GM08714 (cell line): ENCODE data around the gene STK38.
"Not testable (repeated sequence)": the region's sequence is repeated elsewhere in the genome, so short reads cannot be mapped to it uniquely, and the experiment has no call there.

ENCODE experiments used
- H3K4me3 ChIP-seq: fragments of 200-500 bp; sonication (Bioruptor generic); 2 replicates; pipeline ENCODE4 v1.5.1; 2014; ENCODE audit warnings: mild to moderate bottlenecking, low read length, inconsistent platforms
- ZNF274 ChIP-seq: IDR thresholded peaks from 2 replicates; pipeline ENCODE4 v1.6.1; 2012; ENCODE audit warnings: mild to moderate bottlenecking, low read depth, low read length

Gene STK38

GRCh38 chr6:36493859-36494258 is 53.4 kb downstream of the STK38 start:
- H3K4me3 ChIP-seq: no peak overlapping the region
- TF ChIP-seq ZNF274: no peak

- TF ChIP-seq ZNF274: no peak
- H3K4me3 ChIP-seq: no peak overlapping the region
Observed at GRCh38 chr6:36493319-36493718, 54.0 kb downstream of the STK38 start.

DNA sequence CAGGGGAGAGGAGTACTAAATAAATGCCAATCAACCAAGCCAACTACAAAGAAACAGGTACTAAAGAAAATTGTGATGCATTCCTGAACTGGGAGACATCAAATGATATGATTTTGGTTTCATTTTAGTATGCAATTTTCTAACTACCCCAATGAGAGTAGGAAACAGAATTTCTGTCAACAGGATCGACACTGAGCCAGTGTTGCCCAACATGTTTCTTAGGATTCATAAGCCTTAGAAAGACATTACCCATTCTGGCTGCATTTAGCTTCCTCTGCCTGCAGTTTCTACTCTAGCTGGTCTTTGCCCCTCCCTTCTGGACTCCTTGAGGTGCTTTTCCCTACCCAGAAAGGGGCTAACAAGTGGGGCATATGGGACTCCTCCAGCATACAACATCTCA is 54.7 kb downstream of the STK38 start:
- H3K4me3 ChIP-seq: no peak overlapping the region
- no peak for TF ChIP-seq ZNF274

- TF ChIP-seq ZNF274: no peak
- H3K4me3 ChIP-seq: no peak overlapping the region
Observed at GRCh38 chr6:36492092-36492491, 55.2 kb downstream of the STK38 start.

- TF ChIP-seq ZNF274: no peak
- no peak overlapping the region for H3K4me3 ChIP-seq
Observed at GRCh38 chr6:36491378-36491965, 55.8 kb downstream of the STK38 start.

- no peak for TF ChIP-seq ZNF274
- H3K4me3 ChIP-seq: no peak overlapping the region
Observed at GRCh38 chr6:36489426-36489825, 57.9 kb downstream of the STK38 start.

DNA sequence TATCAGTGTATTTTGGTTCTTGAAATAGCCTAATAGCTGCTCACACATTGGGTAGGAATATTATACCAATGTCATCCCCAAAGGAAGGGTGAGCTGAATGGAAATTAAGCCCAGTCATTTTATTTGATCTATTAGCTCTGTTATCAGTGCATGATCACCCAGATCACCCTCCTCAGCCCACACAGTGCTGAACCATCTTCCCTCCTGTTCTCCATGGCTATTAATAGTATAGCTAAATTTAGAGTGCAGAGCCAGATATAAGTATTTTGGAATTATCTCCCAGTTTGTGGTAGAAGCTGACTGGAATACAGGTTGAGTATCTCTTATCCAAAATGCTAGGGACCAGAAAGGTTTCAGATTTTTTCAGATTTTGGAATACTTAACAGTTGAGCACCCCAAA is 59.1 kb downstream of the STK38 start:
- TF ChIP-seq ZNF274: no peak
- no peak overlapping the region for H3K4me3 ChIP-seq

DNA sequence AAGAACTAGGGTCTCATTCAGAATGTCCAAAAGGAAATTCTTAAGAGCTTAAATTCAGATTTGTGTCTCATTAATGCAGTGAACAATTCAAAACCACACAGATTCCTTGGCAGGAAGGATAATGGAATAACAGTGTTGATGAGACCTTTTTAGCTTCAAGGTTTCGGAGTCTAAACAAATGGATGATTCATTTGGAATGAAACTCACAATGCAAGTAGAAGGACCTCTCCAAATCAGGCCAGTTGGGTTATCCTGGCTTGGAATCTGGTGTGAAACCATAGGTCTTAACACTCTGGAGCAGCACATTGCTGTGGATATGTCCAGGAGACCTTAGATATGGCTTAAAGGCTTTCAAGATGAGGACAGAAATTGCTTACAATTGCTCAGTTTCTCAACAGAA is 59.6 kb downstream of the STK38 start:
- TF ChIP-seq ZNF274: no peak
- no peak overlapping the region for H3K4me3 ChIP-seq

DNA sequence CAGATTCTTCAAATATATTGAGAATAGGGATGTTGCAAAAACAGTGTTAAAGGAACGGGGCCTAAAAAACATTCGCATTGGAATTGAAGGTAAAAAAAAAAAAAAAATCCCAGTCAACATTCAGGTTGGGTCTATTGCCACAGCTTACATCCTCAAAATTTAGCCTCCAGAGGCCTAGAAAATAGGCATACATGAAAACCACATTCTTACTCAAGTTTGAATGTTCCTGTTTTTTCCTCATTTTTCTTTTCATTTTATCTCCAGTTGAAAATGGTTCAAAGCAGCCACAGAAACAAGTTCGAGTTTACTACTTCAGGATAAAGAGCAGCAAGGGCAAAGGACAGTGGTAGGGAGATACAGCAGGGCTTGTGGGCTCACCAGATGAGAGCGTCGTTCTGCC is 62.5 kb downstream of the STK38 start:
- TF ChIP-seq ZNF274: no peak
- H3K4me3 ChIP-seq: no peak overlapping the region

- H3K4me3 ChIP-seq: not testable (repeated sequence)
Observed at GRCh38 chr6:36483326-36483725, 64.0 kb downstream of the STK38 start.

DNA sequence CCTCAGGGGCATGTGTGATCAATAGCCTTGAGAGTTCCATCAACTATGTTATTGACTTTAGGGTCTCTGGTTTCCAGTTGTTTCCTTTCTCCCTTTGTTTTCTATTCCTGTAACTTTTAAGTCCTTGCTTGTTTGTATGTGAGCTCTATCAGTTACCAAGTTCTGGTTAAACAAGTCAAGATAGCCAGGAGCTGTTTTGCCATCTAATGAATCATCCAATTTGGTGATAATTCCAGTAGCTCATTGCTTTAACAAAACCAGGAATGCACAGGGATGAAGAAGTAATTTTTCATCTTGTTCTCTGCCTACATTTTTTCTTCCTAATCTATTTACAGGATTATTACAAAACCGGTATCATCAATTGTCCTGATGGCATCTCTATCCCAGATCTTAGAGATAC is 68.0 kb downstream of the STK38 start:
- H3K4me3 ChIP-seq: no peak overlapping the region
- TF ChIP-seq ZNF274: no peak

DNA sequence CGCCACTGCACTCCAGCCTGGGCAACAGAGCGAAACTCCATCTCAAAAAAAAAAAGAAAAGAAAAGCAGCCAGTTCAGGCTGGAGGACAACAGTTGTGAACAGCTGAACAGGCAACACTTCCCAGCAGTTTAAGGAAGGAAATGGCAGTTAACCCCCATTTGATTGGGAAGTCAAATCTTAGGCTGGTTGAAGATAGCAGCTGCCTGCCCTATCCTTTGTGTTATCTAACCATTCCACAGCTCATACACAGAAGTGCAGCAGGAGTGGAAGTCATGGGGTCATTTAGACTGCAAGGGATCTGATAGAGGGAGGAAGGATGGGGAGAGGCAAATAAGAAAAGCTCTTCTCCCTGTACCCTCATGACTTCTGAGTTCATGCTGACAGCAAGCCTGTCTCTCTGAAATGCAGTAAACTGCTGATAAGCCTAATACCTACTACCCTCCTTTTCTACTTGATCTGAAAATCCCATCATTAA is 69.2 kb downstream of the STK38 start:
- TF ChIP-seq ZNF274: no peak

DNA sequence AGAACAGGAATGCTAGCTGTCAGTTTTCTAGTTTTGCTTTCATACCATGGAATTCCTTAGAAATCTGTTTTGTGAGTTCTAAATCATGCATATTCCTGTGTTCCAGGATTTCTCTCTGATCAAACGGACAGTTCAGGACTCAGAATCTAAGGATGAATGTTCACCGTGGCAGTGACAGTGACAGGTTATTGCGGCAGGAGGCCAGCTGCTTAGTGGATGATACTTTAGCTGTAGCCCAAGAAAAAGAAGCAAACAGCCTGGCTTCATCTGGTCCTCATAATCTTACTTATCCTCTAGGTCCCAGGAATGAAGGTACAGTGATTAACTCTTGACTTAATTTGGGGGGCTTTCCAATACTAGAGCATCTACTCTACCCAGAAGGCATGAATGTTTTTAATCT is 77.3 kb downstream of the STK38 start:
- H3K4me3 ChIP-seq: no peak overlapping the region
- no peak for TF ChIP-seq ZNF274

More for the DNA sequence above, 69.2 kb downstream of the STK38 start:
- no peak overlapping the region for H3K4me3 ChIP-seq

DNA sequence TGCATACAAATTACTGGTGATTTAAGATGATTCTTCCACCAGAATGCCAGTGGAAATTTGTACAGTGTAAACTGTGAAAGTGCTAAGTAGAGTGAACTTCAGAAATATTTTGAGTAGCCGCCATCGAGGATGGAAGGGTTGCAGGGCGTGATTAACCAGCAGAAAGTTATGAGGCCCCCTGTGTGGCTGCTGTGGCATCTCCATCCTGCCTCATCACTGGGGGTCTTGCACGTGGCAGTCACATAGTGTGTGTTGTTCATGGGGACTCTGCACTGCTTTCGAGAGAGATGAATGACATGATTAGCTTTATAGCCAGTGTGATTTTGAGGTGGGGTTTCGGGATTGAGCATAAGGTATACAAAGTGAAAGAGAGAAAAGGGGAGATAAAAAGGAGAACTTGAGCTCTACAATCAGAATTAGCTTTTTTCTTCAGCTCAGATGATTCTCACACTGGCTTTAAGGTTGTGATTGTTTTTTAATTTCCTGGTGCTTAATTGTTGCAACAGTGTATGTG is 78.1 kb downstream of the STK38 start:
- H3K4me3 ChIP-seq: no peak overlapping the region
- no peak for TF ChIP-seq ZNF274

DNA sequence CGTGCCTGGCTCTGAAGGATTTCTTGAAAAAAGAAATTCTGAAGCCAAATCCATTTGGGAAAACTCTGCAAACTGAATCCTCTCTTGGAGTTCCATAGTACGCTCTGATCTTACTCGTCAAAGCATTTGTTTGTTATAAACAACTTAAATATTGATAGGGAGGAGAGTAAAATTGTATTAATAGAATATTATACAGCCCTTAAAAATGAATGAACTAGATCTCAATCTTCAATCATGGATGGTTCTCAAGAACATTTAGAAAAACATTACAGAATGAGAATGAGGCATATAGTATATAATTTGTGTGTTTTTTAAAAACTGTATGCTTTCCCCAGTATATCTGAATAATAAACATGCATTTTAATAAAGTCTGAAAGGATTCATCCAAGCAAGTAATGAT is 79.7 kb downstream of the STK38 start:
- no peak for TF ChIP-seq ZNF274
- H3K4me3 ChIP-seq: no peak overlapping the region

DNA sequence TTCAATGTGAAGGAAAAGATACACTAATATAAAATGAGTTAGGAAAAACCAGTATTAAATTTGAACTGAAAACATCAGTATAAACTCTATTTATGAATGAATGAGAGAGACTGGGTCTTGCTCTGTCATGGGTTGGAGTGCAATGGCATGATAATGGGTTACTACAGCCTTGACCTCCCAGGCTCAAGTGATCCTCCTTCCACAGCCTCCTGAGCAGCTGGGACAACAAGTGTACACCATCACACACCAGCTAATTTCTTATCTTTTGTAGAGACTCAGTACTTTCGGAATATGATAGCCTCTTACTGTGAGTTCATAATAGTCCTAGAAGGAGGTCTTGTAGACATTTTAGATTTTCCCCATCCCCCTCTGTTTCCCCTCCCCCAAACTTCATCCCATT is 83.0 kb downstream of the STK38 start:
- no peak for TF ChIP-seq ZNF274
- no peak overlapping the region for H3K4me3 ChIP-seq
